SH-SY5Y (cell line): ENCODE measurements around the gene PRUNE2.

Experiments
- GATA2 ChIP-seq: IDR thresholded peaks from 2 replicates; pipeline ENCODE4 v1.6.1; 2011; ENCODE audit warnings: mild to moderate bottlenecking, low read depth, low read length
- GATA3 ChIP-seq: IDR thresholded peaks from 2 replicates; pipeline ENCODE4 v1.6.1; 2011; ENCODE audit warnings: low read depth, mild to moderate bottlenecking, low read length, moderate library complexity

The PRUNE2 gene

DNA sequence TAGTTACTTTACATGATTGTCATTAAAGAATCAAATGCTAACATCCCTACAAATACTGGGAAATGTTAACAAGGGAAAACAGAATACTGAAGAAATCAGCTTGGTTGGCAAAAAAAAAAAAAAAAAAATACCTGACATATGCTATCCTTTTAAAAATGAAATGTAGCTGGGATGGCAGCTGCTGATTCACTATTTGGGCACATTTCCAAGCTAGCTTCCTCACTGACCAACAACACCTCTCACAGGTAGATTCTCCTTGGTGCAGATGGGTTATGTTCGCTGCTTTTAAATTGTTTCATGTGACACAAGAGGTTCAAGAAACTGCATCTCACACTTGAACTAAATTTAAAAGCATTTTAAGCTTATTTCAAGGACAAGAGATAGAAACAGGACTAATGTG lies 6.1 kb upstream of the PRUNE2 start:
- TF ChIP-seq GATA3 = no peak
- TF ChIP-seq GATA2 = no peak

DNA sequence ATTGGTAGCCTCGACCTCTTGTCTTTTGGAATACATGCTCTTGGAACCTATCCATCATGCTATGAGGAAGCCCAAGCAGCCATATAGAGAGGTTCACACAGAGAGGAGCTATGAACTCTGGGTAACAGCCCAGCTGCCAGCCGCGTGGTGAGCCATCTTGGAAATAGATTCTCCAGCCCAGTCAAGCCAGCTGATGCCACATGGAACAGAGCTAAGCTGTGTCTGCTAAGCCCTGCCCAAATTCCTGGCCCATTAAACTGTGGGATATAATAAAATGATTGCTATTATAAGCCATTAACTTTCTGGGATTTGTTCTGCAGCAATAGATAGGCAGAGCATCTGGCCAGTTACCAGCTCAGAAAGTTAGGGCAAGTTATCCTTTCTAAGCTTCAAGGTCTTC lies 4.9 kb upstream of the PRUNE2 start:
- TF ChIP-seq GATA2 (no peak), GATA3 (no peak)

DNA sequence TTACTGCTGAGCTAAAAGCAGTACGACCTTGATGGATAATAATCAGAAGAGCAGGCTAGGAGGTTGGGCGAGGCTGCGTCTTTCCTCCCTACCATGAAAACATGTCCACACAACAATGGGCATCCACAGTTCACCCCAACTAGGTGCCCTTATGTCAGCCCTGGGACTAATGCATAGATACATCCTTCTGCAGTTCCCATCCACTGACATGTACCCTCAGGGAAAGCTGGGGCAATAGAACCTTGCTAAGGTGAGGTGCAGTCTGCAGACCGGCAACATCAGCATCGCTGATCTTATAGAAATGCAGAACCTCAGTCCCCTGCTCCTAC lies 697 bp upstream of the PRUNE2 start:
- TF ChIP-seq GATA2 = no peak
- no peak for TF ChIP-seq GATA3

DNA sequence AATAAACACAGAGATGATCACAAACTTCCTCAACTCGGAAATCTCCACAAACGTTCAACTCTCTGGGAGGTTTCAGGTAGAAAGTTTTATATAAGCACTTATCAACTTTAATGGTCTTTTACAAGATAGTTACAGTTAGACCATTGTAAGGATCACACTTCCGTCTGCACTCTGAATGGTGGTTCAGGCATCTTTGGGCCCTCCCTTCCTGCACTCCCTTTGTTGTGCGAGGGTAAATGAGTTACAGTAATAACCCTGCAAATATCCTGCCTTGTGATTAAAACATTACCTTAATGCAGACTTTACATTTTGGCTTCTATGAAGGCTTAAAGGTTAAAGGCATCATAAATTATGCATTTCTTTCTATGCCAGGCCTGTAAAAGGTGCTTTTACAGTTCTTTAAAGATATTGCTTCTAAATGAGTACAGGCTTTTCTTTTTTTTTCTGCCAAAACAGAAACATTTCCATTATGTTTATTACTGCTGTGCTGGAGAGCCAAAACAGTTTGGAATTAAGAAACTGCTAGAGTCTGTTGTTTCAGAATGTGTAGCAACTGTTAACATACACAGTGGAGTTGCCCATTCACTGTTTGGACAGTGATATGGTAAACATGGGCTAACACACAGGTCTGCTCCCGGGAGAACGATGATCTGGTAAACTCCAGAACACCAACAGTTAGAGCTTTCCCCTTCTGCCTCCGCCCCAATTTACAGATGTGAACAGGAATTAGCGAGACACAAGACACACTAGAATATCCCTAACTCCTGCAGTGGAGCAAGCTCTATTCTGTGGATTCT lies 1.1 kb downstream of the PRUNE2 start:
- TF ChIP-seq GATA2 = no peak
- TF ChIP-seq GATA3 = no peak

DNA sequence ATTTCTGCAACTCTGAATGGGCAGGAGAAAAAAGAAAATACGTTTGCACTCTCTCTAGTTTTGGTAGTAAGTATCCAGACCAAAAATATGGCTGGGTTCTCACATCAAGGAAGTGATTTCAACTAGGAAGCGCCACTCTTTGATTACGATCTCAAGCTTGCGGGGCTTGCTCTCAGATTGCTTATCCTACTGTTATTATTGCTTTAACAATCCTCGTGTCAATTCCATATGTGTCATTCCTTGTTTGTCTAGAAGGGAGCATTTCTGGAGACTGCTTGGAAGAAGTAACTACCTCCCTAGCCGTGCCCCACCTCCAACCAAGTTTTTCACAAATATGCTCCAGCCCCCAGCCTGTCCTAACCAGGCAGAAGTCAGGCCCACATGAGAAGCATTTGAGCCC lies 3.5 kb downstream of the PRUNE2 start:
- TF ChIP-seq GATA3 (no peak), GATA2 (no peak)

DNA sequence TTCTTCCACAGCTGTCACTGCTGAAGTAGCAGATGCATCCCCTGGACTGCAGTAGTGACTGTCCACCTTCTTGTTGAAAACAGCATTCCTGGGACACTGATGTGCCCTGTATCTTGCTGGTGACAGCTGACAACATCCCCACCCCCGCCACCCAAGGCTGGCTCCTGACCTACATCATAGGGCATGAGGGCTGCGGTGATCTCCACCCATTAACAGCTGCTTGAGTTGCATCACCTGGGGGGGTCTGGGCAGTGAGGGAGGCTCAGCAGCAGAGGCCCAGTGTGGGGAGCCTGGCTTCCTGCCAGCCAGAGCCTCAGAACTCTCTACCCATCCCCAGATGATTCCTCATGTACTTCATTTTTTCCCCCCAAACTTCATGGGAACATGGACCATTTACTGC lies 4.1 kb downstream of the PRUNE2 start:
- TF ChIP-seq GATA3 = no peak
- TF ChIP-seq GATA2 = no peak

DNA sequence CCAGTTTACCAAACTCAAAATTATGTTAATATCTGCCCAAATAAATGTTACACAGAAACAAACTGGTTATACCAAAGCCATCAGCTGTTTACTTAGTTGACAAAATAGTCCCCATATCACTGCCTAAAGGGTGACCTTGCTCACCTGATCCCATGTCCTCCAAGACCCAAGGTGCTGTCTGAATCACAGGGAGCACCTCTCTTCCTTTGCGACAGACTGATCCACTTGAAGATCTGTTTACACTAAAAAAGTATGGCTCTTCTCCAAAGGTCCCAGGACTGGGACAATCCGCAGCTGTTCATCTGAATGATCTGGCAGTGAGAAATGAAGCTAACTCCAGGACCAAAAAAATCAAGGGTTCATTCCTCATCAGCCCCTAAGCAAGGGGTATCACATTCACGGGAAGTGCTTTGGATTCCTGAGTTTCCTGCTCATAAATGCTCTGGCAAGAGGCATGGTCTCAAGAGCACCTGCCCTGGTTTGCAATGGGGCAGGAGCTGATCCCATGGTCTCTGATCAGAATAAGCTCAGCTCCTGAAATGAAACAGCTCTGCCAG lies 5.0 kb downstream of the PRUNE2 start:
- TF ChIP-seq GATA3 (no peak), GATA2 (no peak)

DNA sequence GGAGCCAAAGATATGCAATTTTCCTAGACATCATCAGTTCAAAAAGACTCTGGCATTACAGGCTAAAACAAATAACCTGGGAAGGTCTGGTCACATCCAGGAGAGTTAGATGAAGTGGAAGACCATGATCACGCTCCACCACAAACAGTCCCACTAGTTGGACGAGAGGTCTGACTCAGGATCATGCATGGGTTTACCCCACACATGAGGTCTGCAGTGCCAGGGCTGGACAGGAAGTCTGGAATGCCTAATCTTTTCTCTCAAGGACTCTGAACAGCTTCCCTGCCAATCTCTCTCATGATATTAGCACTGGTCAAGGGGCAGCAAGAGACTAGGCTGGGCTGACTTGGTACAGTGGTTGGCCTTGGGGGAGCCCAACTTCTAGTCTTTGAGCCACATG lies 7.1 kb downstream of the PRUNE2 start:
- TF ChIP-seq GATA2 (no peak), GATA3 (no peak)

DNA sequence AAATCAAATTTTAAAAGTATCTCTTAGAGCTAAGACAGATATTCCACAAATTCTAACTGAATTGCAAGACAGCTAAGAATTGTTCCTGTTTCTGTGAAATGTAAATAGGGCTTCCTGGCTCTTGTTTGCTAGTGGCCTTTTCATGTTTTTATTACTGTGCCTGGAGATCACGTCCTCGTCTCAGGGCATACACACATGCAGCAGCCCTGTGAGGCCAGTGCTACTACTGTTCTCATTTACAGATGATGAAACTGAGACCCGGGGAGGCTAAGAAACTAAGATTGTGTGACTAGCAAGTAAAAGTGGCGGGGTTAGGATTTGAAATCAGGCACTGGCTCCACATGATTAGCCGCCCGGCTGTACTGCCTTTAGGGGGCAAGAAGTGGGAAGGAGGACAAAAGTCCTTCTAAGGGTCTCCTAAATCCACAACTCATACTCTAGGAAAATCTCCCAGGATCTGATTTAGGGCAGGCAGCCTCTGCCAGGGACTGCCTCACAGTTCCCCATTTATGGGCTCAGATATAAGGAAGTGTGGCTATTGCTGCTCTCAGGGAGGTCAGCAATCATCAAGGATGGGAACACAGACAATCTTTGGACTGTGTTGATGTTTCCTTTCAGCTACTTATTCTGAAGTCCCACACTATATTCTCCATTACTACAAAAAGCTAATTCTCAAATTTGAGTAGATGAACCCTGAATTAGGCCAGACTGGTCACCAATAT lies 7.9 kb downstream of the PRUNE2 start:
- TF ChIP-seq GATA3 (no peak), GATA2 (no peak)

DNA sequence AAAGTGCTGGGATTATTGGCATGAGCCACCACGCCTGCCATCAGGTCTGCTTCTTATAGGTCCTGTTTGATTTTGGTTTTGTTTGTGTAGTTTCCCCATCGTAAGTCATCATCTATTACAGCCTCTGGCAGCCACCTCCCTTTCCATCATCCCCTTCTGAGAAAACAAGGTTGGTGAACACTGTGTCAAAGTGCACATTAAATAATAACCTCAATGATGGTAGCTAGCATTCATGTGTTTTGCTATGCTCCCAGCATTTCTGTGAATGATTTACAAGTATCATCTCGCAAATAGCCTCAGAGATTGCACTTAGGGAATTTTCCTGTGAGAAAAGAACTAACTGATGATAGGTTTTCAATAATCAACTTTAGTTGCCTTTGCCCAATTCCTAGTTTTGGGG lies 9.9 kb downstream of the PRUNE2 start:
- TF ChIP-seq GATA3 (no peak), GATA2 (no peak)

DNA sequence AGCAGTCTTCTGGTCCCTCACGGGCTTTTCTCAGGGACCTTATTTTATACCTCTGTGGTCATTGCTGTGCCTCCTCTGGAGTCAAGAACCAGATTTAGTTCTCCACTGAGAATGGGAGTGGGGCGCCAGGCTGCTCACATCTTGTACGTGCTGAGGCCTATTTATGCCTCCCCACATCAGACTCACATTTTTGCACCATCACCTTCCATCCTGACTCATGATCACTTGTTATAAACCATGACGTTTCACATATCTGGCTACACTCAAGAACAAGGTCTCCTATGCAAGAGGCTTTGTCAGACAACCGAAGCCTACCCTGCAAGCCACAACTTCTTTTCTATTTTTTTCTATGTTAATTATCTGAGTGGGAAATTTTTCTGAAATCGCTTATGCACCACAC lies 10.7 kb downstream of the PRUNE2 start:
- TF ChIP-seq GATA3 (no peak), GATA2 (no peak)

DNA sequence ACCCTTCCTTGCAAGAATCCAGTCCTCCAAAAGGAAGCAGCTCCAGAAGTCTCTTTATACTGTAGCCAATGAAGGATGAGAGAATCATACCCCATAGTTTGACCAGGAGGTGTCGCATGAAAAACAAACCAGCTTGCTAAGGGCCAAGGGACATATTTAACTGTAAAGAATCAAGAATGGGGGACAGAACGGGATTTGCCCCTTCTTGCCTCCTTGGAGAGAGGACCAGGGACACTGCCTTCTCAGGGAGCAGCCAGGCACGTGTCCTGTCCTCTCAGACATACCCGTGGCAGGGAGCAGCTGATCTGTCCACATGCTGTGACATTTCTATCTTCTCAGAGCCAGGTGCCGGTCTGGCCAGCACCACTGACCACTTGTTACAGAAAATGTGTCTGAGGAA lies 11.7 kb downstream of the PRUNE2 start:
- TF ChIP-seq GATA3 = no peak

DNA sequence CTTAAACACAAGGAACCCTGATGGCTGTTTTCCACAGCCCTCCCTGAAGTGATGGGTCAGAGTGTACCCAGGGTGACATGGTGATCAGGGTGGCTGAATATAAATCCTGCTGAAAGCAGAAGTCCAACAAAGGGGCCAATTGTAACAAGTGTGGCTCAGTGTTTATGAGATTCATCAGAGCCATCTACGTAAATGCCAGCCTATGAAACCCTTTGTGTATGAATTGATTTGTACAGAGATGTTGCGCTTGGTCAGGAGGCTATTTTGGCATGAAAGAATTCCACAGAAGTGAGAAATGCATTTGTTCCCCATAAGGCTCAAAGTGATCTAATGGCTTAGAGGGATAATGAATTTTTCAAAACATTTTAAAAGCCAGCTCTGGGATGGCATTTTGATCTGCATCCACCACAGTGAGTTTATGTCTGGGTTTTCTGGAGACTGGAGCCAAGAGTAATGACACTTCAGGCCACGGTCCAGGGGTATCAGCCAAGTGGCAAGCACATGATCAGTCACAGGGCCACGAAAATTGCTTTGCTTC lies 12.4 kb downstream of the PRUNE2 start:
- TF ChIP-seq GATA3 (no peak), GATA2 (no peak)

DNA sequence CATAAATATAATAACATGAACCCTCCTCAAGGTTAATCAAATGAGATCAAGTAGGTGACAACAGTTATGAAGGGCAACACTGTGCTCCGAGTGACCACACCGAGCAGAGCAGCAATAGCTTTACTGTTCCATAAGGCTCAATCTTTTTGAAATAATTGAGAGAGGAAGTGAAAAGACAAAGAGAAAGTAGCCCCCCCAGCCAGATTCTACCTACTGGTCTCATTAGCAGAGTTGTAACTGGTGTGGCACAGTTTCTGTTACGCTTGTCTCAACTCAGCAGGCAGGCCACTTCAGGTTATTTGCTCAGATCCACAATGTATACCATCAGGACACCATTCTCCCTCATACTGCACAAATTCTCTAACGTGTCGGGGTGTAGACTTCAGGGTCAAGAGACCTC lies 14.0 kb downstream of the PRUNE2 start:
- no peak for TF ChIP-seq GATA3
- TF ChIP-seq GATA2 = no peak

DNA sequence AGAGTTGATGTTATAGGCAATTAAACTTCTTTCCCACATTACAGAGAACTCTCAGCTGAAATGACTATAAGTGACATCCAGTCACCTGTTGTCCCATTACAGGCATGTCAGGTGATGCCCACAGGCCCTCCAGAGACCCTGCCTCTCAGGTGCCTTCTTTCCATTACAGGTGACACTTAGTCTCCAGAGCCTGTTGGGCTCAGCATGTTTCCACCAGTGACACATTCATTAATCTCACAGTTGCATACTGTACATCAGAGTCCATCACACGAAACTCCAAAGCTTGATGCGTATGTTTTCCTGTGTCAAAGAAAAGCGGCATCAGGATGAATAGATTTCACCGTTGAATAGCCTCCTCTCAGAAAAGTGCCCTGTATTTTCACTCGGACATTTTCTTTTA lies 14.6 kb downstream of the PRUNE2 start:
- TF ChIP-seq GATA3 (no peak), GATA2 (no peak)
